DMS153 (cell line): ENCODE measurements around the gene RNASE11.
"Not testable (repeated sequence)": the region's sequence is repeated elsewhere in the genome, so short reads cannot be mapped to it uniquely, and the experiment has no call there.

Experiments
- DNase-seq: peaks from one replicate; lab custom pipeline; 2025; lab: John Stamatoyannopoulos, UW

The RNASE11 gene

DNA sequence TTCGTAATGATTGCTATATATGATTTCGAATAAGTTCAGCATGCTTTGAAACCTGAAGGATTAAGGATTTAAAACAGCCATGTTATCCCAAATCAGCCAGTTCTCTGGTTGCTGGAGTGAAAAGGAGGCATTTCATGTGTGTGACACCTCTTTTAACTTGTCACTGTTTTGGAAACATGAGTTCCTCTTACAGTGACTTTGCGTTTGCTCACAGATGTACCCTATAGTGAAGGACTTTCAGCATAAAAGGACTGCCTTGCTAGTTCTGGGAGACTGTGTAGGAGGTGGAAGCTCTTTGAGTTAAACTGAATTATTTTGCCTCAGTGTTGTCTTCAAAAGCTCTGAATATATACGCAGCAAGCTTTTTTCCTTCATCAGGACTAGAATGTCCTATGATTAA, 7.6 kb downstream of the RNASE11 start:
- DNase-seq, result no peak

DNA sequence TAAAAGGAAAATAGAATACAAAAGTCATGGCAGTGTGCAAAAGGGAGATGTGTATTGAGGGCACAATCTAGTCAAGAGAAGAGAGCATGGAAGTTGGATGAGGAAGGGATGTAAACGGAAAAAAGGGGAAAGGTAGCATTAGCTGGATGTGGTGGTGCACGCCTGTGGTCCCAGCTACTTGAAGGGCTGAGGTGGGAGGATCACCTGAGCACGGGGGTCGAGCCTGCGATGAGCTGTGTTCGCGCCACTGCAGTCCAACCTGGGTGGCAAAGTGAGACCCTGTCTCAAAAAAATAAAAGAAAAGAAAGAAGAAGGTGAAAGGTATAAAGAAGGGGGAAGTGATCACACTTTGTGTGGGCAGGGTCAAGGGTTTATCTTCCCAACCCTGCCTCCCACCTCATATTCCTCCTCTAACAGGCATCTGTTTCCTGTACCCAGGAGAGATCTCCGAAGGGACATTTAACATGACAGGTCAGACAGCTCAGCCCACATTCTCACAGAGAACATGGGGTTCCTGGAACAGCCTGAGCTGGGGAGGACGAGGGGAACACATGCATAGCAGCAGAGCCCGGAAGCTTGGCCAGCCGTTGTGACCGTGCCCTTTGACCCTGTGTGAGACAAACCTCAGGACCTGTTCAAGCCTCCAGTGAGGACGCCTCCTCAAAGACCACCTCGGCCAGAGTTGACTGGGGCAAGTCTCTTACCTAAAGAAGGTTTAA, 8.9 kb downstream of the RNASE11 start:
- no peak for DNase-seq

DNA sequence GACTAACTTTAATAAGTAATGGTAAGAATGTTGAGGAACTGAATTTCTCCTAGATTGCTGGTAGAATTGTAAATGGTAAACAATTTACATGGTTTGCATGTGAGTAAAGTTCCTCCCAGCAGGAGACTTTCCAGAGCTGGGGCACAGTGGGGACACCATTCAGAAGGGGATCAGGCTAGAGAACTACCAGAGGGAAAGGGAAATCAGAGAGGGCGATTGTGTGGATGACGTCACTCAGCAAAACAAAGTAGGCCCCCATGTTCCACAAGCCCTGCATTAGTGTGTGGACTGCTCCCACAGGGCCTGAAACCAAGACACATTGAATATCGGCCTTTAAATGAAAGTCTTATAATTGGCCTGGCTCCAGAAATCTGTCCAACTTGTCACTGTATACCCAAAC, 9.5 kb downstream of the RNASE11 start:
- no peak for DNase-seq

DNA sequence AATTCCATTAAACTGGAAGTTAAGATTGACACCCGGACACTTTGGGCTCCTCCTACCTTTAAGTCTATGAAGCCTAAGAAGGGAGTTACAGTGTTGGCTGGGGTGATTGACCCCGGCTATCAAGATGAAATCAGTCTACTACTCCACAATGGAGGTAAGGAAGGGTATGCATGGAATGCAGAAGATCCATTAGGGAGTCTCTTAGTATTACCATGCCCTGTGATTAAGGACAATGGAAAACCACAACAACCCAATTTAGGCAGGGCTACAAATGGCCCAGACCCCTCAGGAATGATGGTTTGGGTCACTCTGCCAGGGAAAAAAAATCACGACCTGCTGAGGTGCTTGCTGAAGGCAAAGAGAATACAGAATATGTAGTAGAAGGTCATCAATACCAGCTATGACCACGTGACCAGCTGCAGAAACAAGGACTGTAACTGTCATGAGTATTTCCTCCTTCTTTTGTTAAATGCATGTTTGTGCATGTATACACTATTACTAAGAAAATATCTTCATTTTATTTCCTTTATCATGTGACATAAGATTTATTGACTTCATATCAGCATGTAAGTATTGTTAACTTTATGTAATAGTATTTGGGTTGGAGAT, 15.3 kb downstream of the RNASE11 start:
- DNase-seq, result not testable (repeated sequence)

DNA sequence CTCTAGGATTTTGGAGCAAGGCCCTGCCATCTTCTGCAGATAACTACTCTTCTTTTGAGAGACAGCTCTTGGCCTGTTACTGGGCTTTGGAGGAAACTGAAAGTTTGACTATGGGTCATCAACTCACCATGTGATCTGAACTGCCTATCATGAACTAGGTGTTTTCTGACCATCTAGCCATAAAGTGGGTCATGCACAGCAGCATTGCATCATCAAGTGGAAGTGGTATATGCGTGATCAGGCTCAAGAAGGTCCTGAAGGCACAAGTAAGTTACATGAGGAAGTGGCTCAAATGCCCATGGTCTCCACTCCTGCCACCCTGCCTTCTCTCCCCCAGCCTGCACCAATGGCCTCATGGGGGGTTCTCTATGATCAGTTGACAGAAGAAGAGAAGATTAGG, 17.1 kb downstream of the RNASE11 start:
- not testable (repeated sequence) for DNase-seq

DNA sequence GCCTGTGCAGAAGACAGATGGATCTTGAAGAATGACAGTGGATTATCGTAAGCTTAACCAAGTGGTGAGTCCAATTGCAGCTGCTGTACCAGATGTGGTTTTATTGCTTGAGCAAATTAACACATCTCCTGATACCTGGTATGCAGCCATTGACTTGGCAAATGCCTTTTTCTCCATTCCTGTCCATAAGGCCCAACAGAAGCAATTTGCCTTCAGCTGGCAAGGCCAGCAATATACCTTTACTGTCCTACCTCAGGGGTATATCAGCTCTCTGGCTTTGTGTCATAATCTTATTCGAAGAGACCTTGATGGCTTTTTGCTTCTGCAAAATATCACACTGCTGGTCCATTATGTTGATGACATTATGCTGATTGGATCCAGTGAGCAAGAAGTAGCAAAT, 17.9 kb downstream of the RNASE11 start:
- not testable (repeated sequence) for DNase-seq

DNA sequence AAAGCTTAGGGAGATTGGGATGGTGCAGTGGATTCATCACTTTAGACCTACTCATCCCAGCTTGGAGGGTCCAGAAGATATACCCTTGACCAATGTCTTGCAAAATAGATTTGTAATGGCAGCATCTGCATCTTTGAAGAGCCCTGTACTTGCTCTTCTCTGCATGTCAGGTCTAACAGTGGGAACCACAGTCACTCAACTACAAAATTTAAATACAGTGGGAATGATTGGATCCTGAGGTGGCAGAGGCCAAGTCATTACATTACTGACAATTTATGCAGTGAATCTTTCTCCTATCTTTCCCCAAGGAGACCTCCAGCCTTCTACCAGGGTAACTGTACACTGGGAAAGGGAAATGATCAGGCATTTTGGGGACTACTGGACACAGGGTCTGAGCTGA, 18.7 kb downstream of the RNASE11 start:
- DNase-seq, result no peak

DNA sequence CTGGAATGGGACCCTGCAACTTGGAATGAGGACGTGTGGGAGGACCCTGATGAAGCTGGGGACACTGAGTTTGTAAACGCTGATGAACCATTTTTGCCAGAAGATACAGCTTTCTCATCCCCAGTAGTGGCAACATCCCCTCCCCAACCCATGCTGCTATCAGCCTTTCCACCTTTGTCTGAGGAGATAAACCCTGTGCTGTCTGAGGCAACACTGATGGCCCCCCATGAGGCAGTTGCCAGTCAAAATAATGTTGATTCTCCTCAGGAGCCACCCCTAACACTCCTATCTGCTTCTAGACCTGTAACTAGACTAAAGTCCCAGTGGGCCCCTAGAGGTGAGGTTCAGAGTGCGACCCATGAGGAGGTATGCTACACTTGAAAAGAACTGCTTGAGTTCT, 19.4 kb downstream of the RNASE11 start:
- no peak for DNase-seq

DNA sequence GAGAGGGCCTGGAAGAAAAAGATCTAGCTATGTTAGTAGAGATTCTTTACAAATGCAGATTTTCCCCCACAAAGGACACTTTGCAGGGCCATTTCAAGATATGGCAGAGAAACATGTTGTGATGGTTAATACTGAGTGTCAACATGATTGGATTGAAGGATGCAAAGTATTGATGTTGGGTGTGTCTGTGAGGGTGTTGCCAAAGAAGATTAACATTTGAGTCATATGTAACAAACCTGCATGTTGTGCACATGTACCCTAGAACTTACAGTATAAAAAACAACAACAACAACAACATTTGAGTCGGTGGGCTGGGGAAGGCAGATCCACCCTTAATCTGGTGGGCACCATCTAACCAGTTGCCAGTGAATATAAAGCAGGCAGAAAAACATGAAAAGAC, 20.6 kb downstream of the RNASE11 start:
- DNase-seq, result not testable (repeated sequence)

DNA sequence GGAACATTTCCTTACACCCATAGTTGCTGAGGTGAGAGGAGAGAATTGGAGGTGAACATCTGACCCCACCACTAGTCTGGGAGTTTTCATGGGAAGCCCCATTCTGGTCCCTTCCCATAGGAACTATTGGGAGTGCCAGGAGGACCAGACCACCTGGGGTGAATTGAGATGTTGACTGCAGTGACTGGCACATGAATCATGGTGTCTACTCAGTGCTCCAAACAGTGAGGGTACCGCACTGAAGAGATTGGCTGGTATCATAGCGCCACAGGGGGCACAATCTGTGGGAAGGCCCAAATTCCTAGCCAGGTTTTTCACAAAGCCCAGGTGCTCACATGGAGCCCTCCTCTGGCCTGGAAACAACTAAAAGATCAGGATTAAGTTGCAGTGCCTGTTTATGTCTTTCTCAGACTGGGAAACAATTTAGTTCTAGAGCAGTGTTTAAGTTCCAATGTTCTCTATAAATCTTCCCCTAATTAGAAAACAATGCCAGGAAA, 23.3 kb downstream of the RNASE11 start:
- DNase-seq, result no peak

DNA sequence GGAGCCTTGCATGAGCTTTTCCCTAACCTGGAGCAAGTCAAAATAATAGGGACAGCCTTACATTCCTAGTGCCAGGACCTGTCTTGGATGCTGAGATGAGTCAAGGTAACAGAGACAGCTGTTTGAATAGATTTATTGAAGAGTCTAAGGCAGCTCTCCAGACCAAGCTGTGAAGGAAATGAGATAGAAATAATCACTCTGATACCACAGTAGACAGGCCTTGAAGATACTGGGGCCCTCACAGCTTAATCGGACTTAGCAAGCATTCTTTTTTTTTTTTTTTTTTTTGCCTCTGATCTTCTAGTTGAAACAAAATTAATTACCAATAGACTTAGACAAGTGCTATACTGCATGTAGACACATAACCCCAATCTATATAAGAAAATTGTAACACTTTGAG, 23.8 kb downstream of the RNASE11 start:
- no peak for DNase-seq

DNA sequence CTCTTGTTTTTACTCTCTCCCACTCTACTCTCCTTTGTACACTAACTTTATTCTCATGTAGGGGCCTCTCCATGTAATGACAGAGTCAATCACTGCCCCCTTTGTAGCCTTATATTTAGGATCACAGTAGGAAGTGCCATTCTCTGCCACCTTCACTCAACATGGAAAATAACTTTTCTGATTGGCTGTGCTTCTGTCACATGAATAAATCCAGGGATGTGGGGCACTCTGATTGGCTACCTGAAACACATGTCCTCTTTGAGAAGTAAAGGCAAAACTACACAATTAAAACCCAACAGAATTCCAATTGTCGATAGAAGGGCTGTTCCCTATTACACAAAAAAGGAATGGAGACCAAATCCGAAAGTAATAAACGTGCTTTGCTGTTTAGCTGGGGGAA, 26.8 kb downstream of the RNASE11 start, which contains the start of gene RNASE9:
Gene RNASE9 (minus strand): TSS at position 87 of the 400 bp plus-strand sequence.
- no peak for DNase-seq

DNA sequence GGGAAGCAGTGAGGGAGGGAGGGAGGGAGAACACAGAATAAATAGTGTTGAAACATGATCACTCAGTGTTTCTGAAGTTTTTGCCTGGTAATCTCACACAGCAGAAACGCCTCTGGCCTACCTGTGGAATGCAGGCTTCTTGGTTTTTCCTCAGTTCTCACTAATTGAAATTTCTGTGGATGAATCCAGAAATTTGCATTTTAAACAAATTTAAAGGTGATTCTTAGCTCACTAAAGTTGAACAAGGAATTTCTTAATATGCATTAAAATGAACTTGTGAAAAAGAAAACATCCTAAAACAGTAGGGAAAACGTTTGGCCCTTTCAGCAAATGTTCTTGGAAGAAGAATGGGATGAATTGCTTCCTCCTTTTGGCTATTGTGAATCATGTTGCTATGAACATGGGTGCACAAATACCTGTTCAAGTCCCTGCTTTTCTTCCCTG, 28.3 kb downstream of the RNASE11 start:
- no peak for DNase-seq

DNA sequence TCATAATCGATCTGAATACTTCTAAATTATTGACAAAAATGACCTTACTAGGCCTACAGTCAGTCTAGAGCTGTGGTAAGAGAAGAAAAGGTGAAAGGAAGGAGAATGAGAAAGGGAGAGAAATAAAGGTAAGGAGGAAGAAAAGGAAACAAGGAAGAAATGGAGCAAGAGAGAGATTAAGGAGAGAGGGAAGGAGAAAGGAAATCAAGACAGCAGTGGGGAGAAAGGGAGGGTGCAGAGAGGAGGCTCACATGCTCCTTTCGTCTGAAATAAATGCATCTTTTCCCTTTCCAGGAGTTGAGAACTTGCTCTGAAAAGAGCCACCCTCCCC, 30.6 kb downstream of the RNASE11 start:
- no peak for DNase-seq

DNA sequence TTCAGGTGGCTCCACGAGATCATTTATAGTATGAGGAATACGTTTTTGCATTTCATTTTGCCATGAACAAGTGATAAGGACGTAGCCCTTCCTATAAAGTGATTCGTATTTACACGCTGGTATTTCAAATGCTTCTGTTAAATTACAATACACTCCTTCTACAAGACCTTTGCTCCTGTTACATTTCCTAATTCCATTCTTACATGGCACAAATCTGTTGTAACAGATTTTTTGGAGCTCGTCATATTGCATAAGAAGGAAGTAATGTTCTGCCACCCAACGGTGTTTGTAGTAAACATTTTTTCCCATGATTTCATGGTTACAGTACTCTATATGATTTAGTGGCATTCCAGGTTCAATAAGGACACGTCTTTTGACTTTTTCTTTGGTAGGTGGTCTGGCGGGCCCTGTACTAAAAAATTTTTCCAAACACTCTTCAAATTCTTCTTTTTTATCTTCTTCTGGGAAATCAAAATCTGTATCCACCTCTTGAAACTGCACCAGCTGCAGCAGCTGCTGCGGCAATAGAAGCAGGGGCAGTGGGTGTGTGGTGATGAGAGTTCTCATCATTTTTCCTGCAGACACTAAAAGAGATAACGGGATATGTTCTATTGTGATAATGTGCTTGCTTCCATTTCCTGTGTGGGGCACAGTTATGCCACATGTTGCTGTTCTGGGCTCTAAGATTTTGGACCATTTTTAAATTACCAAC, 31.1 kb downstream of the RNASE11 start:
- no peak for DNase-seq

DNA sequence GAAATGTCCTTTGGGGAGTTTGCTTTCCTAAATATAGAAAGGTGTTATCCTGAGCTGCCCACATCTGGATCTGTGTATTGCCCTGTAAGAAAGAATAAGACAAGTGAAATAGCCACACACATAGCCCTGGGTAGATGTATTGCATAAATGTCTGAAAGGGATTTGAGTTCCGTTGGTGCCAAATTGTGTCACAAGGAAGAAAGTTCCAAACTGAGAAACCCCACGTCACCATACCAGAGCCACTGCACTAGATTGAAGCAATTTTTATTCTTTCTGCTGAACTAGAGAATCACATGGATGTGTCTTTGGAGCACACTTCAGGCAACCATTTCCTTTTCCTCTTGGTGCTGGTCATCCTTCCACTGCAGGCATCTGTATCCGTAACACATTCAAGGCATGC, 32.0 kb downstream of the RNASE11 start:
- DNase-seq, result no peak

DNA sequence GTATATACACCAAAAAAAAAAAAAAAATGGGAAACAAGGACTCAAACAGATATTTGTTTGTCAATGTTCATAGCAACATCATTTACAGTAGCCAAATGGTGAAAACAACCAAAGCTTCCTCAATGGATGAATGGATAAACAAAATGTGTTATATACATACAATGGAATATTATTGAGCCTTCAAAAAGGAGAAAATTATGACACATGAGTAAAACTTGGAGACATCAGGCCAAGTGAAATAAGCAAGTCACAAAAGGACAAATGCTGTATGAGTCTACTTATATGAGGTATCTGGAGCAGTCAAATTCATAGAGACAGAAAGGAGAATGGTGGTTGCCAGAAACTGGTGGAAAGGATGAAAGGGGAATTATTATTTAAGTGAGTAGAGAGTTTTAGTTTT, 34.8 kb downstream of the RNASE11 start:
- DNase-seq, result no peak

DNA sequence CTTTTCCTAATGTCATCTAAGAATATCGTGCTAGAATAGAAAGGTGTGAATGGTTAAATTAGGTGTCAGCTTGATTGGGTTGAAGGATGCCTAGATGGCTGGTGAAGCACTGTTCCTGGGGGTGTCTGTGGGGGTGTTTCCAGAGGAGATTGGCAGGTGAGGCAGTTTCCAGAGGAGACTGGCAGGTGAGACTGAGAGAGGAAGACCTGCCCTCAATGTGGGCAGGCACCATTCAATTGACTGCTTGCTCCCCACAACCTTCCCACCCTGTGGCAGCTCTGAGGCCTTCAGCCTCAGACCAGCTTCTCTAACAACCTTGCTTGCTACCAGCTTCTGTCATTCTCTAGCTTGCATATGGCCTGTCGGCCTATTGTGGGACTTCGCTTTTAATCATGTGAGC, 36.2 kb downstream of the RNASE11 start:
- DNase-seq, result no peak

DNA sequence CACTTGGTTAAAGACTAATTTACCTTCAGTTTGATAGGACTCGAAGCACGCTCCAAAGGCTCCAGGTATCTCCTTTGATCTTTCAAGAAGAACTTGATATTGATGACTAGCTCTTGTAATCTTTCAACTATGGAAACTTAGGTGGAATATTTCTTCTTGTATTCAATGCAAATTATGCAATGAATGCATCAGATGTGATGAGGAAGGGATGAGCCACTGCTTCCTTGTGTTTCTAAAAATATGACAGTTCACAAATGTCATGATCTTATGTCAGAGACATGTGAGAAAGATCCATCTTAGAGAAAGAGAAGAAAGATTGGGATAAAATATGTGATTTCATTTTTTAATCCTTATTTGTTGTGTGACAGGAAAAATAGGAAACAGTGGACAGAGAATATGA, 36.9 kb downstream of the RNASE11 start:
- no peak for DNase-seq

DNA sequence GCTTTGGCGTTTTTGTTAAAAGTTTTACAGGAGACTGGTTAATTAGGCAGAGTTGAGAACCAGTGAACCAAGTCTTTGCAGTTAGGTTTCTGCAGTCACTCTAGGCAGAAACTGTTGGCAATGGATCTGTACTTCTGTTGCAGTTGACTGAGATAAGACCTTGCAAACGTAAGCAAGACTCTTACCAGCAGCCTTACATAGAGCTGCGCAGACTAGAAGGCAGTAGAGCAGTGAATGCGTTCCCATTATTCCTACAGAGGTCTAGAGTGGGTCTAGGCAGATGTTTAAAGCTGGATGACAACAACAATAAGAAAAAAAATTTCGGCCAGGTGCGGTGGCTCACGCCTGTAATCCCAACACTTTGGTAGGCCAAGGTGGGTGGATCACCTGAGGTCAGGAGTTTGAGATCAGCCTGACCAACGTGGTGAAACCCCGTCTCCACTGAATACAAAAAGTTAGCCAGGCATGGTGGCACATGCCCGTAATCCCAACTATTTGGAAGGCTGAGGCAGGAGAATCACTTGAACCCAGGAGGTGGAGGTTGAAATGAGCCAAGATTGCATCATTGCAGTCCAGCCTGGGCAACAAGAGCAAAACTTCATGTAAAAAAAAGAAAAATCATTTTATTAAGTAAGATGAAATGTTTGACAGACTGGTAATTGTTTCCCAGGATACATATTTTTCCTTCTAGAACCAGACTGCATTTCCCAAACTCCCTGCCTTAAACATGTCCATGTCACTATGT, 39.2 kb downstream of the RNASE11 start:
- DNase-seq, result no peak

DNA sequence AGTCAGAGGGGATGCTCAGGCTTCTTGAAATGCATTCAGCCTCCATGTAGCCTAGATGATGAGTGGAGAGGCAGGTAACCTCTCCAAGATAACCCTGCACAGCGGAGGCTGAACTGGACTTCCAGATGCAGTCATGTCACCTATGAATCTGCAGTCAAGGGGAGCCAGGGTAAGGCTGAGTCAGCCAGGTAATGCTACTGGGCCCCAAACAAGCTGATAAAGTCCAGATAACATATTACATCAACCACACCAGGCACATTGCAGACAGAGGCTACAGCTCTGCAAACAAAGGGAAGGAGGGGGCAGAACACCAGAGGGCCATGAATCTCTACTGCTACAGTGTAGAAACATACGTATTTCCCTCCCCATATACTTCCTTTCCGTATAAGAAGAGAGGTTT, 40.9 kb downstream of the RNASE11 start:
- no peak for DNase-seq

DNA sequence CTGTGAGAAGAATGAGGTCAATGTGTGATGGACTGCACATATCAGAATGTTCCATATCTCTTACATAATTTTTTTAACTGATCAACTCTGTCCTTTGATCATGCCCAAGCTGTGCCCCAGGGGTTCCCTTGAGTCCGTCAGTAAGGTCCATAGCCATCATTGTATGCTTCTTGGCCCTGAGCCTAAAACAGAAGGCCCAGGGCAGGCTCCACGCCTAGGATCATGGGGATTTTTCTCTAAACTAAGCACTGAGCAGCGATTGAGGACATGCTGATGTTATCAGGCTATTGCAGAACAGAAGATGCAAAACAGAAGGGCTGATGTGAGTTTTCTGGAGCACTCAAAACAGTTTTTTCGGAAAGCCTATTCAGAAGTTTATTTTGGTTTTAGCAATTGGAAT, 47.9 kb downstream of the RNASE11 start:
- no peak for DNase-seq
